ENCODE results near the gene MTCL1.

GRCh38 chr18:8754995-8755960 is 49.9 kb downstream of the MTCL1 start:
- TF ChIP-seq CTCF (conservative IDR thresholded peaks at IDR 0.05; ENCODE audit: low read length), result no peak
- no peak for TF ChIP-seq EZH2phosphoT487 (IDR thresholded peaks at IDR 0.05; ENCODE audit: borderline replicate concordance)

Measured in Loucy (cell line).